Jurkat, Clone E6-1 (cell line): ENCODE data around the gene PCSK6.

Experiments used
- DNase-seq: peaks from one replicate; pipeline ENCODE4 v3.0.0-alpha.2; 2011; ENCODE audit warnings: low read depth, low spot score
- H3K4me3 ChIP-seq: 2 replicates; pipeline ENCODE4 v1.5.1; 2011; ENCODE audit warnings: mild to moderate bottlenecking, low read length, control low read depth, moderate library complexity

PCSK6 gene

GRCh38 chr15:101525087-101525669 is 35.7 kb upstream of the PCSK6 start:
- H3K4me3 ChIP-seq: no peak overlapping the region
- DNase-seq: no peak

DNA sequence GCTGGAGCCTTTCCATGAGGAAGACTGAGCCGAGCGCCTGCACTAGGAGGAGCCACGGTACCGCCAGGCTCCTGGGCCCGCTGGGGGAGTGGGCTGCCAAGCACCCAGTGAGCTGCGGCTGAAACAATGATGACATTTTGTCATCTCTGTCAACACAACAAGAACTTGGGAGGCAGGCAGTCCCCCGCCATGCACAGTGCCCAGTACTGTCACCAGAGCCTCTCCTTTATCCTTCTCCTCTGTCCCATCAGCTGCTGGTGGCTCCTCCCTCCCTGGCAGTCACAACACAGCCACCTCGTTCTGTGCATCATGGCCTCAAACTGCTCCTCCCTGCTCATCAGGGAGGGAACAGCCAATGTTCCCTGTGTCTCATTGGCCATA is 34.0 kb upstream of the PCSK6 start:
- no peak overlapping the region for H3K4me3 ChIP-seq
- DNase-seq: no peak

GRCh38 chr15:101522621-101523559 is 33.4 kb upstream of the PCSK6 start:
- no peak overlapping the region for H3K4me3 ChIP-seq
- no peak for DNase-seq

- no peak for DNase-seq
- no peak overlapping the region for H3K4me3 ChIP-seq
Observed at GRCh38 chr15:101522091-101522490, 32.6 kb upstream of the PCSK6 start.

- H3K4me3 ChIP-seq: no peak overlapping the region
- DNase-seq: no peak
Observed at GRCh38 chr15:101521591-101521990, 32.1 kb upstream of the PCSK6 start.

DNA sequence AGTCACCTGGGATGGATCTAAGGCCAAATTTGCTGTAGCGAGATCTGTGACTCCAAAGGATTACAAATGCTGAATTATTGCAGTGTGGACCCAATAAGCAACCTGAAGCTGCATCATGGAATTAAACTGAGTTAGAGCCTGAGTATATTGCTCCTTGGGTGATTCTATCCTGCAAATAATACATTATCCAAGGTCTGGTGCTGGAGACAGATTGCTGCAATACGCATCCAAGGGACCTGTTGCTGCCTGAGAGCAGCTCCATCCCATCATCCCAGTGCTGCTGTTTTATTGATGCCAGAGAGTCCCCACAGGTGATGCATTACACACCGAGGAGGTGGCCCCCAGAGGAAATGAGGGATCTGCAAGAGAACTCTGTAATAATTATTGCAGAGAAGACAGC is 31.6 kb upstream of the PCSK6 start:
- H3K4me3 ChIP-seq: no peak overlapping the region
- no peak for DNase-seq

DNA sequence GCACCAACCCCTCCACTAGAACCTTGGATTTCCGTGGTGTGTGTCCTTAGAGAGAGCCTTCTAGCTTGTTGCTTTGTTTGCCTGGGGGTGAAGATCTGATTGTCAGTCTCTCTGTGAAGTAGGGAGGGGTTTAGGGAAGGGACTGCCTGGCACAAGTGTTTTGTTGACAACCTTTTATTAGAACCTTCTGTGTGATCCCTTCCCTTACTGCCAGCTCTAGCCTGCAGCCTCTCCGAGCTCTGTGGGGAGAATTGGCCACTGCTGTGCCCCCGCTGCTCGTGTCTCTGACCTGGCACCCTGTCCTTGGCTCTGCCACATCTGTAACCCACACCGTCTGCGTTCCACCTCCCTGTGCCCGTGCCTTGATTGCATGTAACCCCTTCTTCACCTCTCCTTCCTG is 30.9 kb upstream of the PCSK6 start:
- no peak overlapping the region for H3K4me3 ChIP-seq
- DNase-seq: no peak

- H3K4me3 ChIP-seq: no peak overlapping the region
- no peak for DNase-seq
Observed at GRCh38 chr15:101517504-101517903, 28.0 kb upstream of the PCSK6 start.

DNA sequence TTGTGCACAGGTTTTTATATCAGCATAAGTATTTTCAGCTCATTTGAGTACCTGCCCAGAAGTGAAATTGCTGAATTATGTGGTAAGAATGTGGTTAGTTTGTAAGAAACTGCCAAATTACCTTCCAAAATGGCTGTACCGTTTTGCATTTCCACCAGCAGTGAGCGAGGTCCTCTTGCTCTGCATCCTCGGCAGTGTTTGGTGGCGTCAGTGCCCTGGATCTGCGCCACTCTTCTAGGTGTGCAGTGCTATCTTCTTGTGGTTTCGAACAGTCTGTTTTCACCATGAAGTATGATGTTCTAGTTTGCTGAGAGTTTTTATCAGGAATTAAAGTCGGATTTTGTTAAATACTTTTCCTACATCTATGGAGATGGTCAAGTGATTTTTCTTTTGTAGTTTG is 24.8 kb upstream of the PCSK6 start:
- H3K4me3 ChIP-seq: no peak overlapping the region
- no peak for DNase-seq

- no peak overlapping the region for H3K4me3 ChIP-seq
- DNase-seq: no peak
Observed at GRCh38 chr15:101511717-101512116, 22.2 kb upstream of the PCSK6 start.

- no peak overlapping the region for H3K4me3 ChIP-seq
- no peak for DNase-seq
Observed at GRCh38 chr15:101510212-101511197, 21.0 kb upstream of the PCSK6 start.

GRCh38 chr15:101509279-101509678 is 19.8 kb upstream of the PCSK6 start:
- H3K4me3 ChIP-seq: no peak overlapping the region
- no peak for DNase-seq

DNA sequence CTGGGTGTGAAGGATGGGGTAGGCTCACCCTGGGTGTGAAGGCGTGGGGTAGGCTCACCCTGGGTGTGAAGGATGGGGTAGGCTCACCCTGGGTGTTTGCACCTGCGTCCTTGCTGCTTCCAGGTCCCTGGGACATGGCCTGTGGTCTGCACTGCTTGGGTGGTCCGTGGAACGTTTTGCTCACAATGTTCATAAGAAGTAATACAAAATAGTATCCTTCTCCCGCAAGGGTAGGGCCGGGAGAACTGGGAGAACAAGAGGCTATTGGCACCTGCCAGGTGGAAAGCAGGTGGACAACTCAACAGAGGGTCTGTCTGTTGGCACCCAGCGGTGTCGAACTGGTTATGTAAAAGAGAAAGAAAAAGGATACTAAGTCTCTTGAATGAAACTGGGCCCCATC is 17.0 kb upstream of the PCSK6 start:
- H3K4me3 ChIP-seq: no peak overlapping the region
- DNase-seq: no peak

- no peak overlapping the region for H3K4me3 ChIP-seq
- DNase-seq: no peak
Observed at GRCh38 chr15:101505610-101506337, 16.3 kb upstream of the PCSK6 start.

GRCh38 chr15:101504866-101505609 is 15.5 kb upstream of the PCSK6 start:
- H3K4me3 ChIP-seq: no peak overlapping the region
- no peak for DNase-seq

DNA sequence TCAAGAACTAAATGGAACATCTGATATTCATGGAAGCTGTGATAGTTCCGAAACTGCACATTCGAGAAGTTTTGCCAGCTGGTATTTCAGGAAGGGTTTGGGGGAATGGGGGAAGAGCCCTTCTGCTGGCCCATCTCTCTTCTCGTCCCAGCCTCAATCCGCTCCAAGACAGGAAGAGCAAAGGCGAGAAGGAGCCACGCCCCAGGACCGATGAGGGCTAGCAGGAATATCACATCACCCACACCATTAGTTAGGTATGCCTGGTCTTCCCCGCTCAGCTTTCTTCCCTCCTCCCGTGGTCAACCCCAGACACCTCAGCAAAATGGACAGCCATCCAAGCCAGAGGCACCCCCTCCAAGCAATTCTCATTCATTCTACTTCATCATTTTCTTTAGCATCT is 14.9 kb upstream of the PCSK6 start:
- no peak overlapping the region for H3K4me3 ChIP-seq
- no peak for DNase-seq

GRCh38 chr15:101503296-101503599 is 13.7 kb upstream of the PCSK6 start:
- H3K4me3 ChIP-seq: no peak overlapping the region
- DNase-seq: no peak

GRCh38 chr15:101502572-101503295 is 13.2 kb upstream of the PCSK6 start:
- no peak for DNase-seq

More at GRCh38 chr15:101502572-101503295, 13.2 kb upstream of the PCSK6 start:
- H3K4me3 ChIP-seq: no peak overlapping the region
